IMR-90 (cell line): ENCODE measurements around the gene NUDT7. TPM values are rescaled to one million over a fixed set of nuclear protein-coding genes. Genes with fewer than 3 reads are reported as not detected.

Experiments
- ATAC-seq: fragments of 200-7000 bp; cut with Tn5 transposase; 2 replicates; pipeline ENCODE4 v1.9.1; 2020; ENCODE audit warnings: low read depth, mild to moderate bottlenecking, moderate library complexity
- BruUV-seq: library from RNA; stranded (reverse); fragments of 400-500 nt; replicated peaks from 2 replicates; lab custom pipeline; 2021; lab: Mats Ljungman, UMichigan
- CTCF ChIA-PET: fragments of 300-600 bp; formaldehyde crosslinking; extraction: SDS; loops from one replicate; lab custom pipeline; 2021; ENCODE audit warnings: antibody characterized with exemption; lab: Yijun Ruan, JAX
- POLR2A ChIA-PET: fragments of 300-600 bp; sonication (Branson Sonifier 250); formaldehyde crosslinking; loops from one replicate; lab custom pipeline; 2022; ENCODE audit warnings: antibody characterized with exemption; ENCODE audit not compliant: unreplicated experiment; lab: Charles Lee
- DNase-seq: peaks from one replicate; pipeline ENCODE4 v3.0.0; 2013
- H2AFZ ChIP-seq: replicated peaks from 2 replicates; pipeline ENCODE3; 2013; ENCODE audit warnings: low read length, mild to moderate bottlenecking; ENCODE audit not compliant: poor library complexity
- H2AK5ac ChIP-seq: 2 replicates; pipeline ENCODE4 v1.6.1; 2013; ENCODE audit warnings: low read depth, low read length, inconsistent platforms
- H2AK9ac ChIP-seq: replicated peaks from 2 replicates; pipeline ENCODE3; 2013; ENCODE audit warnings: mild to moderate bottlenecking, low read depth, low read length, moderate library complexity; ENCODE audit not compliant: poor library complexity
- H2BK120ac ChIP-seq: 2 replicates; pipeline ENCODE4 v1.6.1; 2013; ENCODE audit warnings: low read depth, low read length, inconsistent platforms
- H2BK15ac ChIP-seq: 3 replicates; pipeline ENCODE4 v1.6.1; 2013; ENCODE audit warnings: low read depth, low read length, inconsistent platforms
- H2BK20ac ChIP-seq: 2 replicates; pipeline ENCODE4 v1.6.1; 2013; ENCODE audit warnings: low read depth, mild to moderate bottlenecking, inconsistent platforms, low read length, moderate library complexity
- H2BK5ac ChIP-seq: 2 replicates; pipeline ENCODE4 v1.6.1; 2013; ENCODE audit warnings: mild to moderate bottlenecking, low read depth, low read length, inconsistent platforms; ENCODE audit not compliant: poor library complexity, severe bottlenecking
- H3K14ac ChIP-seq: replicated peaks from 2 replicates; pipeline ENCODE4 v1.6.1; 2013; ENCODE audit warnings: low read depth, low read length, inconsistent platforms
- H3K18ac ChIP-seq: 2 replicates; pipeline ENCODE4 v1.6.1; 2013; ENCODE audit warnings: low read depth, low read length, control low read depth
- H3K23ac ChIP-seq: 2 replicates; pipeline ENCODE4 v1.6.1; 2013; ENCODE audit warnings: low read depth, low read length, inconsistent platforms
- H3K27ac ChIP-seq: 2 replicates; pipeline ENCODE4 v1.5.1; 2013; ENCODE audit warnings: mild to moderate bottlenecking, control low read depth, low read length; ENCODE audit not compliant: insufficient read depth
- H3K27me3 ChIP-seq: 2 replicates; pipeline ENCODE4 v1.6.1; 2013; ENCODE audit warnings: low read length; ENCODE audit not compliant: control insufficient read depth, insufficient read depth
- H3K36me3 ChIP-seq: 2 replicates; pipeline ENCODE4 v1.6.1; 2013; ENCODE audit warnings: low read length, mixed read lengths; ENCODE audit not compliant: control insufficient read depth, insufficient read depth
- H3K4ac ChIP-seq: 2 replicates; pipeline ENCODE4 v1.6.1; 2013; ENCODE audit warnings: low read depth, low read length, inconsistent platforms
- H3K4me1 ChIP-seq: 2 replicates; pipeline ENCODE4 v1.6.1; 2013; ENCODE audit warnings: low read length, mixed read lengths; ENCODE audit not compliant: control insufficient read depth, insufficient read depth
- H3K4me2 ChIP-seq: 2 replicates; pipeline ENCODE4 v1.6.1; 2013; ENCODE audit warnings: low read depth, mild to moderate bottlenecking, control low read depth, low read length, moderate library complexity
- H3K4me3 ChIP-seq: 2 replicates; pipeline ENCODE4 v1.5.1; 2013; ENCODE audit warnings: low read depth, mild to moderate bottlenecking, control low read depth, low read length, moderate library complexity; ENCODE audit not compliant: insufficient read depth
- H3K56ac ChIP-seq: 2 replicates; pipeline ENCODE4 v1.6.1; 2013; ENCODE audit warnings: low read length, inconsistent platforms; ENCODE audit not compliant: insufficient read depth; ENCODE audit errors: extremely low read depth
- H3K79me1 ChIP-seq, 2 experiments: 2 replicates each; pipeline ENCODE4 v1.6.1; 2013; ENCODE audit warnings: low read length in 2 of 2, inconsistent platforms in 1 of 2, low read depth in 1 of 2
- H3K9ac ChIP-seq: 2 replicates; pipeline ENCODE4 v1.6.1; 2013; ENCODE audit warnings: low read depth, low read length, control low read depth
- H3K9me1 ChIP-seq: 2 replicates; pipeline ENCODE4 v1.6.1; 2013; ENCODE audit warnings: low read length, inconsistent platforms; ENCODE audit not compliant: insufficient read depth
- H3K9me3 ChIP-seq: 2 replicates; pipeline ENCODE4 v1.6.1; 2013; ENCODE audit warnings: low read length; ENCODE audit not compliant: control insufficient read depth, insufficient read depth
- H4K20me1 ChIP-seq: 2 replicates; pipeline ENCODE4 v1.6.1; 2013; ENCODE audit warnings: low read length, inconsistent platforms; ENCODE audit not compliant: insufficient read depth
- H4K5ac ChIP-seq: 2 replicates; pipeline ENCODE4 v1.6.1; 2013; ENCODE audit warnings: mild to moderate bottlenecking, low read depth, low read length, control low read depth
- H4K8ac ChIP-seq, 2 experiments: 2 replicates each; pipeline ENCODE4 v1.6.1; 2013; ENCODE audit warnings: low read depth in 2 of 2, low read length in 2 of 2, control low read depth in 1 of 2, inconsistent platforms in 1 of 2
- H4K91ac ChIP-seq: 2 replicates; pipeline ENCODE4 v1.6.1; 2013; ENCODE audit warnings: low read depth, low read length, inconsistent platforms; ENCODE audit not compliant: insufficient read depth
- BHLHE40 ChIP-seq: fragments of 150-350 bp; IDR thresholded peaks from 2 replicates; pipeline ENCODE4 v1.6.1; 2016; ENCODE audit warnings: mild to moderate bottlenecking, low read depth, low read length
- CEBPB ChIP-seq: IDR thresholded peaks from 2 replicates; pipeline ENCODE4 v1.6.1; 2012; ENCODE audit warnings: low read depth, low read length, improper control_type of control experiment
- CTCF ChIP-seq: conservative IDR thresholded peaks from 2 replicates; pipeline ENCODE4 v1.5.1; 2012; ENCODE audit warnings: mild to moderate bottlenecking, low read depth, low read length, improper control_type of control experiment
- FOS ChIP-seq: fragments of 150-350 bp; IDR thresholded peaks from 2 replicates; pipeline ENCODE4 v1.6.1; 2016; ENCODE audit warnings: low read depth, low read length
- MAZ ChIP-seq: IDR thresholded peaks from 2 replicates; pipeline ENCODE4 v1.6.1; 2012; ENCODE audit warnings: low read depth, mild to moderate bottlenecking, low read length, improper control_type of control experiment, moderate library complexity, borderline replicate concordance
- MXI1 ChIP-seq: IDR thresholded peaks from 2 replicates; pipeline ENCODE4 v1.6.1; 2012; ENCODE audit warnings: low read depth, mild to moderate bottlenecking, low read length, moderate library complexity, borderline replicate concordance
- NFE2L2 ChIP-seq: fragments of 150-350 bp; IDR thresholded peaks from 2 replicates; pipeline ENCODE4 v1.6.1; 2016; ENCODE audit warnings: low read depth, mild to moderate bottlenecking, low read length
- RAD21 ChIP-seq: IDR thresholded peaks from 2 replicates; pipeline ENCODE4 v1.6.1; 2012; ENCODE audit warnings: low read length, improper control_type of control experiment
- RCOR1 ChIP-seq: IDR thresholded peaks from 2 replicates; pipeline ENCODE4 v1.6.1; 2012; ENCODE audit warnings: mild to moderate bottlenecking, low read length, improper control_type of control experiment; ENCODE audit not compliant: insufficient replicate concordance
- SMC3 ChIP-seq: fragments of 150-350 bp; IDR thresholded peaks from 2 replicates; pipeline ENCODE4 v1.6.1; 2016; ENCODE audit warnings: low read depth, mild to moderate bottlenecking, antibody characterized with exemption, low read length, moderate library complexity
- USF2 ChIP-seq: fragments of 150-350 bp; IDR thresholded peaks from 2 replicates; pipeline ENCODE4 v1.6.1; 2017; ENCODE audit warnings: mild to moderate bottlenecking, antibody characterized with exemption, low read length, low read depth
- WGBS, 2 experiments: methylation state at CpG; one replicate each; pipeline versions ENCODE4 v1.1.5 to v1.1.7; 2013; ENCODE audit warnings: missing lambda C conversion rate in 2 of 2; ENCODE audit not compliant: insufficient read length in 1 of 2; ENCODE audit errors: extremely low coverage in 2 of 2; 5-methylcytosine and 5-hydroxymethylcytosine counted together
- dilution Hi-C: fragments of 300-500 bp; cut with HindIII; formaldehyde crosslinking; loops from one replicate; pipeline ENCODE4 v1.14.3; 2018; ENCODE audit warnings: low sequenced_read_pairs; ENCODE audit not compliant: unreplicated experiment
- in situ Hi-C: fragments of 300-500 bp; cut with MboI; formaldehyde crosslinking; loops from 3 replicates; pipeline ENCODE4 v1.14.3; 2019; ENCODE audit warnings: low sequenced_read_pairs, inconsistent platforms, mixed read lengths
- intact Hi-C: fragments of 100-400 bp; cut with micrococcal nuclease; formaldehyde crosslinking; loops from 2 replicates; pipeline ENCODE4 v1.10.0; 2022
- polyA plus RNA-seq, 3 experiments: library from polyadenylated mRNA; depleted of rRNA; stranded (reverse); fragments of >200 nt; gene quantifications; 2 replicates each; pipeline ENCODE4 v1.2.3, GENCODE V29; 2012; ENCODE audit warnings: low replicate concordance in 1 of 3
- total RNA-seq: library from RNA; depleted of rRNA; stranded (reverse); fragments of >200 nt; gene quantifications from 2 replicates; pipeline ENCODE4 v1.2.3, GENCODE V29; 2012
- TF ChIP-seq, protein P1 (sequence below): fragments of 150-350 bp; IDR thresholded peaks from 2 replicates; pipeline ENCODE4 v1.6.1; 2016; ENCODE audit warnings: low read depth, mild to moderate bottlenecking, low read length, moderate library complexity, borderline replicate concordance

The NUDT7 gene
- total and polyA plus RNA-seq, 2 of the 4 experiments (the other 2 are of a cell fraction), result 4.3 to 6.2 TPM

- Histone ChIP-seq H4K20me1 (no peaks in the 10 kb centered on the region), H3K9me1 (no peaks in the 10 kb centered on the region), H3K23ac (no peak overlapping the region), H2AK9ac (no peak overlapping the region), H3K4me1 (no peaks in the 10 kb centered on the region), H3K56ac (no peak overlapping the region), H3K9ac (no peak overlapping the region), H3K4me3 (no peak overlapping the region), H3K4ac (no peak overlapping the region), H4K91ac (no peak overlapping the region), H2BK120ac (no peak overlapping the region), H3K27ac (no peak overlapping the region), H2BK5ac (no peak overlapping the region), H3K36me3 (no peaks in the 10 kb centered on the region), H3K9me3 (no peaks in the 10 kb centered on the region), H2AK5ac (no peak overlapping the region), H4K5ac (no peak overlapping the region), H2BK20ac (no peak overlapping the region), H3K14ac (no peak overlapping the region), H2BK15ac (no peak overlapping the region), H3K27me3 (peaks cover 20% of the 10 kb centered on the region), H3K79me1 (no peaks in the 10 kb centered on the region), H4K8ac (no peak overlapping the region), H3K18ac (no peak overlapping the region), H2AFZ (no peak overlapping the region), H3K4me2 (no peak overlapping the region)
- 85% methylated on average over 5 of the region's 10 CpGs; no CpG with 5 or more reads in 1 of the 2 experiments for WGBS, 2 experiments
- ChIA-PET CTCF (interaction anchor here (1.5 kb wide), 1 partner anchor 320 kb away, joined by 4 read pairs; no protein-coding TSS in a partner anchor), POLR2A (no interaction called here)
- BruUV-seq, result no TSS peak
- TF ChIP-seq CTCF, result no peak
- no peak for TF ChIP-seq BHLHE40
- no peak for TF ChIP-seq USF2
- TF ChIP-seq NFE2L2, result no peak
- no peak for TF ChIP-seq MXI1
- no peak for TF ChIP-seq CEBPB
- no peak for TF ChIP-seq RAD21
- TF ChIP-seq SMC3, result no peak
- no peak for TF ChIP-seq FOS
- TF ChIP-seq, protein P1, sequence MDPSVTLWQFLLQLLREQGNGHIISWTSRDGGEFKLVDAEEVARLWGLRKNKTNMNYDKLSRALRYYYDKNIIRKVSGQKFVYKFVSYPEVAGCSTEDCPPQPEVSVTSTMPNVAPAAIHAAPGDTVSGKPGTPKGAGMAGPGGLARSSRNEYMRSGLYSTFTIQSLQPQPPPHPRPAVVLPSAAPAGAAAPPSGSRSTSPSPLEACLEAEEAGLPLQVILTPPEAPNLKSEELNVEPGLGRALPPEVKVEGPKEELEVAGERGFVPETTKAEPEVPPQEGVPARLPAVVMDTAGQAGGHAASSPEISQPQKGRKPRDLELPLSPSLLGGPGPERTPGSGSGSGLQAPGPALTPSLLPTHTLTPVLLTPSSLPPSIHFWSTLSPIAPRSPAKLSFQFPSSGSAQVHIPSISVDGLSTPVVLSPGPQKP, result no peak
- no peak for TF ChIP-seq RCOR1
- no peak for TF ChIP-seq MAZ
- DNase-seq (no peak), ATAC-seq (no peak)
- dilution Hi-C loops (no loop called here), intact Hi-C loops (no loop called here), in situ Hi-C loops (no loop called here)
These were observed 39.7 kb upstream of the NUDT7 start for GRCh38 chr16:77682586-77682985.
